ENCODE results near the gene ATF7.

DNA sequence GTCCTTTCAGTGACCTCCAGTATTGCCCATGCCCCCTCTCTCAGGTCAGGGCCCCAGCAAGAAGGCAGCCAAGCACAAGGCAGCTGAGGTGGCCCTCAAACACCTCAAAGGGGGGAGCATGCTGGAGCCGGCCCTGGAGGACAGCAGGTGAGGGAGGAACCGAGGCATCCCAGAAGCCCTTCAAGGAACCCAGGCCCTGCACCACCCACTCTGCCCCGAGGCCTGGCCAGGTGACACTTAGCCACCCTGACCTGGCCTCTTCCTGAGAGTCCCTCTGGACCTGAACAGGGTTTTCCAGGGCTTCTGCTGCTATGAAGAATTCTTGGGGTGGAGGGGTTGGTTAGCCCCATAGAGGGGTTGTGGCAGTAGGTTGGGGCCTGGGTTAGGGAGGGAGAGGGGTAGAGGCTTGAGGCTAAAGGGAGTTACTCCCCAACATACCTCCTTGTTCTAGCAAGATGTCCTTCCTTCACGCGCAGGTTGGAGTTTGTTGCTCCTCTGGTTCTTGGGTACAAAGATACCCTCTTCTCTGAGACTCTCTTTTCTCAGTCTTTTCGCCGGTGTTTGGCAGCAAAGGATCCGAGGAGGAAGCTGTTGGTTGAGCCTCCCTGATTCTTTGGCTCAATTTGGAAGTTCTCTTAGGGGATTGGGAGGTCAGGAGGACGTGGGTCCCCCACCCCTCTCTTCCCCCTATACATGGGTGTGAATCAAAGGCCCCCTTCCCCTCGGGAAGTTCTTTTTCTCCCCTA, 123.0 kb downstream of the ATF7 start:
- TF ChIP-seq CTCF (IDR thresholded peaks at IDR 0.05) (no peak), POLR2AphosphoS5 (IDR thresholded peaks at IDR 0.05) (no peak)

Data from breast epithelium (tissue), 3 donors.